Stimulated activated CD8-positive, alpha-beta memory T cell treated with anti-CD3 and anti-CD28 coated beads, Interleukin-12 subunit alpha, Interleukin-12 subunit beta, amount 100 ng/mL, for 24 hours (primary cell): Measurements from ENCODE around the gene JMJD7.

Experiments
- DNase-seq: peaks from one replicate; pipeline ENCODE4 v3.0.0-alpha.2; 2020; ENCODE audit errors: extremely low read depth

The JMJD7 gene

GRCh38 chr15:41882689-41883483, 55.0 kb downstream of the JMJD7 start:
- DNase-seq: no peak

- no peak for DNase-seq
Observed at GRCh38 chr15:41883484-41883825, 55.6 kb downstream of the JMJD7 start.

- no peak for DNase-seq
Observed at GRCh38 chr15:41884458-41884857, 56.6 kb downstream of the JMJD7 start.

GRCh38 chr15:41885321-41885720, 57.4 kb downstream of the JMJD7 start:
- DNase-seq: no peak

GRCh38 chr15:41885841-41886240, 57.9 kb downstream of the JMJD7 start:
- no peak for DNase-seq

- DNase-seq: no peak
Observed at GRCh38 chr15:41886741-41887140, 58.8 kb downstream of the JMJD7 start.

- DNase-seq: no peak
Observed at GRCh38 chr15:41887161-41887560, 59.3 kb downstream of the JMJD7 start.
